Testis (tissue), 2 donors: ENCODE data around the gene PRKN.

ENCODE experiments used
- POLR2A ChIP-seq: fragments of 450-650 bp; IDR thresholded peaks from one replicate; pipeline ENCODE4 v1.6.1; 2017; ENCODE audit warnings: antibody characterized with exemption, mild to moderate bottlenecking, moderate library complexity
- TF ChIP-seq, protein P1 (sequence below), 3 experiments: fragments of 450-650 bp in 2 of 3; fragments of 200-600 bp in 1 of 3; sonication (generic) in 1 of 3; IDR thresholded peaks; one replicate each; pipeline ENCODE4 v1.5.1; 2016 to 2019; ENCODE audit warnings: antibody characterized with exemption in 3 of 3, mild to moderate bottlenecking in 2 of 3, moderate library complexity in 1 of 3

DNA sequence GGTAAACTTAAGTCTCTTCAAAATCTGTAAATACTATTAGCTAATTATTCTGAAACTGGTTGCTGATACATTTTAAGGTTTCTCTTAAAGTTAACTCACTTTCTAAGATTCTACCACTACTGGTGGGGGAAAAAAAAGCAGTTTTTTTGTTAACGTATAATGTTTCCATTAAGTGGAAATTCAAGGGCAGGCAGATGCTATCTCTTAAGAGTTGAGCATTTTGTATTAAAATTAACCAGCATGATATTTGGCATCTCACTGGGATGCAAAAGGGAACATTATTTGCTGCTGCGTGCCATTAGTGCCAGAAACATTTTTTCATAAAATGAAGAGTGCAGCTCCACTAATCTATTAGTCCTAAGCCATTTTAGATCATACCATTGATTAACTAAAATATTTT lies 246.2 kb downstream of the PRKN start:
- no peak for TF ChIP-seq POLR2A
- TF ChIP-seq, protein P1, sequence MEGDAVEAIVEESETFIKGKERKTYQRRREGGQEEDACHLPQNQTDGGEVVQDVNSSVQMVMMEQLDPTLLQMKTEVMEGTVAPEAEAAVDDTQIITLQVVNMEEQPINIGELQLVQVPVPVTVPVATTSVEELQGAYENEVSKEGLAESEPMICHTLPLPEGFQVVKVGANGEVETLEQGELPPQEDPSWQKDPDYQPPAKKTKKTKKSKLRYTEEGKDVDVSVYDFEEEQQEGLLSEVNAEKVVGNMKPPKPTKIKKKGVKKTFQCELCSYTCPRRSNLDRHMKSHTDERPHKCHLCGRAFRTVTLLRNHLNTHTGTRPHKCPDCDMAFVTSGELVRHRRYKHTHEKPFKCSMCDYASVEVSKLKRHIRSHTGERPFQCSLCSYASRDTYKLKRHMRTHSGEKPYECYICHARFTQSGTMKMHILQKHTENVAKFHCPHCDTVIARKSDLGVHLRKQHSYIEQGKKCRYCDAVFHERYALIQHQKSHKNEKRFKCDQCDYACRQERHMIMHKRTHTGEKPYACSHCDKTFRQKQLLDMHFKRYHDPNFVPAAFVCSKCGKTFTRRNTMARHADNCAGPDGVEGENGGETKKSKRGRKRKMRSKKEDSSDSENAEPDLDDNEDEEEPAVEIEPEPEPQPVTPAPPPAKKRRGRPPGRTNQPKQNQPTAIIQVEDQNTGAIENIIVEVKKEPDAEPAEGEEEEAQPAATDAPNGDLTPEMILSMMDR (IDR thresholded peaks at IDR 0.05) = no peak
